ENCODE measurements around the gene MSANTD2. TPM values are rescaled to one million over a fixed set of nuclear protein-coding genes. Genes with fewer than 3 reads are reported as not detected.

MSANTD2 gene
- total RNA-seq, 1 donor from 2014 or later, result 9.4 TPM

GRCh38 chr11:124762624-124763155 lies 37.5 kb downstream of the MSANTD2 start:
- H3K27me3 ChIP-seq (ENCODE audit: control insufficient read depth in 3 of 3, insufficient read depth in 3 of 3, low read length in 3 of 3), result peaks cover 49 to 53% (median 49%) of the 10 kb centered on the region in 3 donors
- peaks cover 28 to 41% (median 31%) of the 10 kb centered on the region in 3 donors for H3K4me1 ChIP-seq (ENCODE audit: control insufficient read depth in 3 of 3, insufficient read depth in 3 of 3, low read length in 3 of 3)
- H3K36me3 ChIP-seq (ENCODE audit: control insufficient read depth in 3 of 3, insufficient read depth in 3 of 3, low read length in 3 of 3), result peaks cover 2 to 18% (median 10%) of the 10 kb centered on the region in 3 donors
- H3K27ac ChIP-seq (ENCODE audit: low read depth, low read length), result peak overlapping the region; percentile 86
- H3K9me3 ChIP-seq (ENCODE audit: control insufficient read depth in 3 of 3, low read length in 3 of 3), result no peaks in the 10 kb centered on the region
- H3K4me3 ChIP-seq (ENCODE audit: low read length in 3 of 3), result peak overlapping the region; percentile 68 to 79 (median 74)
- peak overlapping the region in 2 of 3 donors; percentile 65 to 73 for H3K9ac ChIP-seq (ENCODE audit: low read depth in 1 of 3, low read length in 3 of 3)

- Histone ChIP-seq H3K27ac (ENCODE audit: low read depth, low read length) (peak within 1 kb of the TSS; percentile 86), H3K27me3 (ENCODE audit: control insufficient read depth in 3 of 3, insufficient read depth in 3 of 3, low read length in 3 of 3) (peaks cover 52 to 58% (median 54%) of the 10 kb centered on the region in 3 donors), H3K4me1 (ENCODE audit: control insufficient read depth in 3 of 3, insufficient read depth in 3 of 3, low read length in 3 of 3) (peaks cover 29 to 41% (median 31%) of the 10 kb centered on the region in 3 donors), H3K9ac (ENCODE audit: low read depth in 1 of 3, low read length in 3 of 3) (peak within 1 kb of the TSS; percentile 70 to 79 (median 72)), H3K36me3 (ENCODE audit: control insufficient read depth in 3 of 3, insufficient read depth in 3 of 3, low read length in 3 of 3) (peaks cover 0 to 12% (median 4%) of the 10 kb centered on the region in 3 donors), H3K9me3 (ENCODE audit: control insufficient read depth in 3 of 3, low read length in 3 of 3) (no peaks in the 10 kb centered on the region), H3K4me3 (ENCODE audit: low read length in 3 of 3) (peak within 1 kb of the TSS; percentile 68 to 79 (median 74))
Measured at GRCh38 chr11:124762105-124762623, 38.0 kb downstream of the MSANTD2 start, which contains the start of gene ESAM. Gene ESAM, minus strand, starts transcription at chr11:124762290. Its CDS starts 136 bp downstream, at chr11:124762154.

- peak overlapping the region; percentile 68 to 79 (median 74) for H3K4me3 ChIP-seq (ENCODE audit: low read length in 3 of 3)
- H3K9ac ChIP-seq (ENCODE audit: low read depth in 1 of 3, low read length in 3 of 3), result peak overlapping the region; percentile 70 to 79 (median 72)
- peak overlapping the region; percentile 86 for H3K27ac ChIP-seq (ENCODE audit: low read depth, low read length)
- no peaks in the 10 kb centered on the region for H3K9me3 ChIP-seq (ENCODE audit: control insufficient read depth in 3 of 3, low read length in 3 of 3)
- H3K4me1 ChIP-seq (ENCODE audit: control insufficient read depth in 3 of 3, insufficient read depth in 3 of 3, low read length in 3 of 3), result peaks cover 31 to 42% (median 35%) of the 10 kb centered on the region in 3 donors
- peaks cover 58 to 65% (median 59%) of the 10 kb centered on the region in 3 donors for H3K27me3 ChIP-seq (ENCODE audit: control insufficient read depth in 3 of 3, insufficient read depth in 3 of 3, low read length in 3 of 3)
- peaks cover 0 to 9% (median 0%) of the 10 kb centered on the region in 3 donors for H3K36me3 ChIP-seq (ENCODE audit: control insufficient read depth in 3 of 3, insufficient read depth in 3 of 3, low read length in 3 of 3)
Measured at GRCh38 chr11:124761301-124762104, 38.7 kb downstream of the MSANTD2 start.

- H3K4me3 ChIP-seq (ENCODE audit: low read length in 3 of 3), result peak overlapping the region; percentile 68 to 79 (median 74)
- H3K36me3 ChIP-seq (ENCODE audit: control insufficient read depth in 3 of 3, insufficient read depth in 3 of 3, low read length in 3 of 3), result peaks cover 0 to 9% (median 0%) of the 10 kb centered on the region in 3 donors
- H3K9ac ChIP-seq (ENCODE audit: low read depth in 1 of 3, low read length in 3 of 3), result peak overlapping the region; percentile 70 to 79 (median 72)
- peaks cover 65 to 72% (median 65%) of the 10 kb centered on the region in 3 donors for H3K27me3 ChIP-seq (ENCODE audit: control insufficient read depth in 3 of 3, insufficient read depth in 3 of 3, low read length in 3 of 3)
- peaks cover 37 to 46% (median 38%) of the 10 kb centered on the region in 3 donors for H3K4me1 ChIP-seq (ENCODE audit: control insufficient read depth in 3 of 3, insufficient read depth in 3 of 3, low read length in 3 of 3)
- peak overlapping the region; percentile 86 for H3K27ac ChIP-seq (ENCODE audit: low read depth, low read length)
- no peaks in the 10 kb centered on the region for H3K9me3 ChIP-seq (ENCODE audit: control insufficient read depth in 3 of 3, low read length in 3 of 3)
Measured at GRCh38 chr11:124760806-124761205, 39.4 kb downstream of the MSANTD2 start.

GRCh38 chr11:124760205-124760652 lies 40.0 kb downstream of the MSANTD2 start:
- peaks cover 0 to 3% (median 0%) of the 10 kb centered on the region in 3 donors for H3K36me3 ChIP-seq (ENCODE audit: control insufficient read depth in 3 of 3, insufficient read depth in 3 of 3, low read length in 3 of 3)
- H3K27ac ChIP-seq (ENCODE audit: low read depth, low read length), result peak overlapping the region; percentile 86
- H3K4me1 ChIP-seq (ENCODE audit: control insufficient read depth in 3 of 3, insufficient read depth in 3 of 3, low read length in 3 of 3), result peaks cover 37 to 46% (median 38%) of the 10 kb centered on the region in 3 donors
- H3K9me3 ChIP-seq (ENCODE audit: control insufficient read depth in 3 of 3, low read length in 3 of 3), result no peaks in the 10 kb centered on the region
- H3K4me3 ChIP-seq (ENCODE audit: low read length in 3 of 3), result peak overlapping the region; percentile 68 to 79 (median 74)
- peak overlapping the region; percentile 72 to 79 (median 75) for H3K9ac ChIP-seq (ENCODE audit: low read depth in 1 of 3, low read length in 3 of 3)
- H3K27me3 ChIP-seq (ENCODE audit: control insufficient read depth in 3 of 3, insufficient read depth in 3 of 3, low read length in 3 of 3), result peaks cover 66 to 73% (median 66%) of the 10 kb centered on the region in 3 donors

GRCh38 chr11:124759266-124760204 lies 40.7 kb downstream of the MSANTD2 start:
- H3K36me3 ChIP-seq (ENCODE audit: control insufficient read depth in 3 of 3, insufficient read depth in 3 of 3, low read length in 3 of 3), result peaks cover 0 to 4% (median 0%) of the 10 kb centered on the region in 3 donors
- peaks cover 66 to 73% (median 66%) of the 10 kb centered on the region in 3 donors for H3K27me3 ChIP-seq (ENCODE audit: control insufficient read depth in 3 of 3, insufficient read depth in 3 of 3, low read length in 3 of 3)
- H3K27ac ChIP-seq (ENCODE audit: low read depth, low read length), result peak overlapping the region; percentile 86
- no peaks in the 10 kb centered on the region for H3K9me3 ChIP-seq (ENCODE audit: control insufficient read depth in 3 of 3, low read length in 3 of 3)
- H3K4me1 ChIP-seq (ENCODE audit: control insufficient read depth in 3 of 3, insufficient read depth in 3 of 3, low read length in 3 of 3), result peaks cover 37 to 46% (median 41%) of the 10 kb centered on the region in 3 donors
- peak overlapping the region; percentile 72 to 79 (median 75) for H3K9ac ChIP-seq (ENCODE audit: low read depth in 1 of 3, low read length in 3 of 3)
- H3K4me3 ChIP-seq (ENCODE audit: low read length in 3 of 3), result peak overlapping the region; percentile 68 to 79 (median 74)

- Histone ChIP-seq H3K9me3 (ENCODE audit: control insufficient read depth in 3 of 3, low read length in 3 of 3) (no peaks in the 10 kb centered on the region), H3K4me1 (ENCODE audit: control insufficient read depth in 3 of 3, insufficient read depth in 3 of 3, low read length in 3 of 3) (peaks cover 36 to 45% (median 44%) of the 10 kb centered on the region in 3 donors), H3K27me3 (ENCODE audit: control insufficient read depth in 3 of 3, insufficient read depth in 3 of 3, low read length in 3 of 3) (peaks cover 66 to 73% (median 68%) of the 10 kb centered on the region in 3 donors), H3K9ac (ENCODE audit: low read depth in 1 of 3, low read length in 3 of 3) (peak overlapping the region; percentile 45 to 79 (median 61)), H3K27ac (ENCODE audit: low read depth, low read length) (peak overlapping the region; percentile 86), H3K4me3 (ENCODE audit: low read length in 3 of 3) (peak overlapping the region; percentile 50 to 66 (median 64)), H3K36me3 (ENCODE audit: control insufficient read depth in 3 of 3, insufficient read depth in 3 of 3, low read length in 3 of 3) (peaks cover 0 to 8% (median 4%) of the 10 kb centered on the region in 3 donors)
Measured at GRCh38 chr11:124758355-124759265, 41.6 kb downstream of the MSANTD2 start.

GRCh38 chr11:124757320-124757719 lies 42.9 kb downstream of the MSANTD2 start:
- H3K9me3 ChIP-seq (ENCODE audit: control insufficient read depth in 3 of 3, low read length in 3 of 3), result no peaks in the 10 kb centered on the region
- no peak overlapping the region for H3K4me3 ChIP-seq (ENCODE audit: low read length in 3 of 3)
- H3K9ac ChIP-seq (ENCODE audit: low read depth in 1 of 3, low read length in 3 of 3), result no peak overlapping the region
- peaks cover 59 to 72% (median 62%) of the 10 kb centered on the region in 3 donors for H3K27me3 ChIP-seq (ENCODE audit: control insufficient read depth in 3 of 3, insufficient read depth in 3 of 3, low read length in 3 of 3)
- H3K4me1 ChIP-seq (ENCODE audit: control insufficient read depth in 3 of 3, insufficient read depth in 3 of 3, low read length in 3 of 3), result peaks cover 25 to 39% (median 33%) of the 10 kb centered on the region in 3 donors
- H3K27ac ChIP-seq (ENCODE audit: low read depth, low read length), result no peak overlapping the region
- H3K36me3 ChIP-seq (ENCODE audit: control insufficient read depth in 3 of 3, insufficient read depth in 3 of 3, low read length in 3 of 3), result peaks cover 0 to 8% (median 4%) of the 10 kb centered on the region in 3 donors
